ENCODE data around the gene KCNS3. TPM values are rescaled to one million over a fixed set of nuclear protein-coding genes. Genes with fewer than 3 reads are reported as not detected.
"Not testable (repeated sequence)": the region's sequence is repeated elsewhere in the genome, so short reads cannot be mapped to it uniquely, and the experiment has no call there.

KCNS3 gene
- total RNA-seq, 1 donor from 2014 or later = 6.7 TPM

GRCh38 chr2:17958466-17959092, 80.1 kb downstream of the KCNS3 start:
- H3K9me3 ChIP-seq = no peaks in the 10 kb centered on the region
- no peak for DNase-seq (ENCODE audit: low spot score in 2 of 2)
- H3K4me3 ChIP-seq = no peak overlapping the region
- intact Hi-C loops (cut with DNase I) = no loop called here
- H3K27me3 ChIP-seq = no peaks in the 10 kb centered on the region
- H3K27ac ChIP-seq = no peak overlapping the region
- no peak for TF ChIP-seq CTCF (IDR thresholded peaks at IDR 0.05)
- no peaks in the 10 kb centered on the region for H3K36me3 ChIP-seq
- no peaks in the 10 kb centered on the region for H3K4me1 ChIP-seq

- no peak overlapping the region for H3K4me3 ChIP-seq
- H3K27ac ChIP-seq = no peak overlapping the region
- intact Hi-C loops (cut with DNase I) = no loop called here
- TF ChIP-seq CTCF (IDR thresholded peaks at IDR 0.05) = no peak
- no peaks in the 10 kb centered on the region for H3K36me3 ChIP-seq
- H3K27me3 ChIP-seq = no peaks in the 10 kb centered on the region
- no peaks in the 10 kb centered on the region for H3K4me1 ChIP-seq
- DNase-seq (ENCODE audit: low spot score in 2 of 2) = no peak
- H3K9me3 ChIP-seq = no peaks in the 10 kb centered on the region
Observed at GRCh38 chr2:17959356-17959755, 80.9 kb downstream of the KCNS3 start.

- H3K36me3 ChIP-seq = no peaks in the 10 kb centered on the region
- H3K4me3 ChIP-seq = no peak overlapping the region
- no peak overlapping the region for H3K27ac ChIP-seq
- H3K27me3 ChIP-seq = no peaks in the 10 kb centered on the region
- H3K9me3 ChIP-seq = no peaks in the 10 kb centered on the region
- H3K4me1 ChIP-seq = no peaks in the 10 kb centered on the region
- no peak for TF ChIP-seq CTCF (IDR thresholded peaks at IDR 0.05)
- no peak for DNase-seq (ENCODE audit: low spot score in 2 of 2)
- intact Hi-C loops (cut with DNase I) = no loop called here
Observed at GRCh38 chr2:17959833-17960232, 81.4 kb downstream of the KCNS3 start.

- Histone ChIP-seq H3K9me3 (no peaks in the 10 kb centered on the region), H3K27me3 (no peaks in the 10 kb centered on the region), H3K4me1 (no peaks in the 10 kb centered on the region), H3K36me3 (no peaks in the 10 kb centered on the region), H3K27ac (no peak overlapping the region), H3K4me3 (no peak overlapping the region)
- DNase-seq (ENCODE audit: low spot score in 2 of 2) = no peak
- TF ChIP-seq CTCF (IDR thresholded peaks at IDR 0.05) = no peak
- intact Hi-C loops (cut with DNase I) = no loop called here
Observed at GRCh38 chr2:17960925-17961324, 82.5 kb downstream of the KCNS3 start.

- intact Hi-C loops (cut with DNase I) = no loop called here
- Histone ChIP-seq H3K4me3 (no peak overlapping the region), H3K9me3 (no peaks in the 10 kb centered on the region), H3K27me3 (no peaks in the 10 kb centered on the region), H3K4me1 (peaks cover 0 to 2% of the 10 kb centered on the region in 2 donors), H3K27ac (no peak overlapping the region), H3K36me3 (no peaks in the 10 kb centered on the region)
- no peak for DNase-seq (ENCODE audit: low spot score in 2 of 2)
- TF ChIP-seq CTCF (IDR thresholded peaks at IDR 0.05) = no peak
Observed at GRCh38 chr2:17961789-17962188, 83.3 kb downstream of the KCNS3 start.

- H3K9me3 ChIP-seq = no peaks in the 10 kb centered on the region
- no peaks in the 10 kb centered on the region for H3K36me3 ChIP-seq
- H3K27me3 ChIP-seq = no peaks in the 10 kb centered on the region
- H3K4me3 ChIP-seq = no peak overlapping the region
- no peak for TF ChIP-seq CTCF (IDR thresholded peaks at IDR 0.05)
- intact Hi-C loops (cut with DNase I) = no loop called here
- peaks cover 0 to 2% of the 10 kb centered on the region in 2 donors for H3K4me1 ChIP-seq
- H3K27ac ChIP-seq = no peak overlapping the region
- DNase-seq (ENCODE audit: low spot score in 2 of 2) = no peak
Observed at GRCh38 chr2:17962876-17963275, 84.4 kb downstream of the KCNS3 start.

- H3K27me3 ChIP-seq; DNase-seq (ENCODE audit: low spot score in 2 of 2); H3K9me3 ChIP-seq; H3K27ac ChIP-seq; H3K4me3 ChIP-seq; H3K36me3 ChIP-seq; intact Hi-C loops (cut with DNase I); H3K4me1 ChIP-seq: not testable (repeated sequence)
Observed at GRCh38 chr2:17963571-17963970, 85.1 kb downstream of the KCNS3 start.
